GM19467 (cell line): Measurements from ENCODE around the gene SRSF12.
"Not testable (repeated sequence)": the region's sequence is repeated elsewhere in the genome, so short reads cannot be mapped to it uniquely, and the experiment has no call there.

Source experiments
- ATAC-seq: cut with Tn5 transposase; IDR thresholded peaks from one replicate; pipeline ENCODE4 v1.9.1; 2021; ENCODE audit warnings: mild to moderate bottlenecking, moderate library complexity; ENCODE audit not compliant: unreplicated experiment

The SRSF12 gene

DNA sequence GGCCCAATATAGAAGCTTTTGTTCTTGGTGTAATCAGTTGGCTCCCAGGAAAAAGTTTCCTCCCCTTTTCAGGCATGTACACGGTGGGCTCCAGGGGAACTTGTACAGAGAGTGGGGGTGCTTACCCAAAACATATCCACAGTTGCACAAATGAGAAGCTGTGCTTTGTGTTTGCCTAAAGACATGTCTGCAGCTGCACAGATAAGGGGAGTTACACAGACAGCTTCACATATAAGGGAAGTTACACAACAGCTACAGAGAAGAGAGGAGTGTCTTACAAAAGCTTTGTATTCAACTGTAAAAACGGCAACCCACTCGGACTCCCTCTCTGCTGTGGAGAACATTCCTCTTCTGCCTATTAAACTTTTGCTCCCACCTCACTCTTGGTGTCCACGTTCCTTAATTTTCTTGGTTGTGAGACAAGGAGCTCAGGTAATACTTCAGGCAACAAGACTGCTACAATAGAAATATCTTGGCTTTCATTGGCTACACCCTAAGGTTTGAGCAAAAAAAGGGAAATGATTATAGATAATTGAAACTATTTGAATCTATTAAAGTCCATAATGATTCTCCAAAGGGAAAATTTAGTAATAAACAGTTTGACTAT is 44.8 kb downstream of the SRSF12 start:
- ATAC-seq, result no peak

DNA sequence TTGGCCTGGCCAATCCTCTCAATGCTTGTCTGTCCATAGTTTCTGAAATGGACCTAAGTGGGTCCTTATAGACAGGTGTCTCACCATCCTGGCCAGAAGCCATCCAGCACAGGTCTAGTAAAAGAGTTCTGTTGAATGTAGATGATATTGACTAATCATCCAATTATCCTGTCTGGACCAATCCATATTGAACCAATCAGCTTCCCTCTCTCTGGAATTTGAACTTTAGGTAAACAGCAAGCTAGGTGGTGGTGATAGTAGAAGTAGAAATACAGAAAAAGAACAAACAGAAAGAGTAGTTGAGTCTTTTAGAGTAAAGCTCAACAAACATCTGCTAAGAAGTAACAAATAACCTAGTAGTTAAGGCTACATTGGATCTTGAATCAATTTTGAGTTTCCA is 46.8 kb downstream of the SRSF12 start:
- ATAC-seq, result no peak

DNA sequence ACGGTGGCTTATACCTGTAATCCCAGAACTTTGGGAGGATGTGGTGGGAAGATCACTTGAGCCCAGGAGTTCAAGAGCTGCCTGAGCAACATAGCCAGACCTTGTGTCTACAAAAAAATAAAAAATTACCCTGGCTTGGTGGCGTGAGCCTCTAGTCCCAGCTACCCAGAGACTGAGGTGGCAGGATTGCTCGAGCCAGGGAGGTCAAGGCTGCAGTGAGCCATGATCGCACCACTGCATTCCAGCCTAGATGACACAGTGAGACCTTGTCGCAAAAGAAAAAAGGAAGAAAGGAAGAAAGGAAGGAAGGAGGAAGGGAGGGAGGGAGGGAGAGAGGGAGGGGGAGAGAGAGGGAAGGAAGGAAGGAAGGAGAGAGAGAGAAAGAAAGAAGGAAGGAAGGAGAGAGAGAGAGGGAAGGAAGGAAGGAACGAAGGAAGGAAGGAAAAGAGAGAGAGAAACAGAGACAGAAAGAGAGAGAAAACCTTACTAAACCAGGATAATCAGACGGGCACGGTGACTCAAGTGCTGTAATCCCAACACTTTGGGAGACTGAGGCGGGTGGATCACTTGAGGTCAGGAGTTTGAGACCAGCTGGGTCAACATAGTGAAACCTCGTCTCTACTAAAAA is 48.2 kb downstream of the SRSF12 start:
- no peak for ATAC-seq

DNA sequence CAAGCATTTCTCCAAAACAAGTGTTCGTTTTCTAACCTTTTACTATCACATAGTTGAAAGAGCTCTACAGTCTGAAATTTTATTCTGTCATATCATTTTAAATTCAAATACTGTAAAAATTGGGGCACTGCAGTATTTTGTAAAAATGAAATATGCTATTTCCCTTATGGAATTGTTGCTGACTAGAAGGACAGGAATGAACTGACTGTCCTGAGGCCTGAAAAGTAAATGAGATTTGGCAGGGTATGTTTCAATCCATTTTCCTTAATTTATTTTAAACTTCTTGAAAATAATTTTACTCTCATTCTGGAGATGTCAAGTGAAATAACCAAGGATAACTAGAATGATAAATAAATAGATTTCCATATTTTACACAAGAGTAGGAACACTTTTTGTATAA is 49.2 kb downstream of the SRSF12 start:
- no peak for ATAC-seq

DNA sequence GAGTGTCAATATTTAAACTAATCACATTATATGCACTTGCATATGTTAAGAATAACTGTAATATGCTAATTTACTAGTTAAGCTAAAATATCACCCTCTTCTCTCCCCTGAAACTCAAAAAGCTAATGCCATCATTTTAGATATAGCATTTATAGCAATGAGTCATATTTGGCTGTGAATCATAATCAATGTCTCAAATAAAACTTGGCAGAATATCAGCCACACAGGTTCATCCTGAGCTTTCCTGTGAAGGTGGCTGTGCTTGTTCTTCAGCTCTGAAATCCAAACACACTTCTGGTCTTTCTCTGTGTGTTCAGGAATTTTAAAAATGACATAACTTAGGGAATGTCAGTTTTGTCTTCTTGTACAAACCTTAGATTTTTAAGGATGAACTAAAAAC is 50.1 kb downstream of the SRSF12 start:
- ATAC-seq, result no peak

DNA sequence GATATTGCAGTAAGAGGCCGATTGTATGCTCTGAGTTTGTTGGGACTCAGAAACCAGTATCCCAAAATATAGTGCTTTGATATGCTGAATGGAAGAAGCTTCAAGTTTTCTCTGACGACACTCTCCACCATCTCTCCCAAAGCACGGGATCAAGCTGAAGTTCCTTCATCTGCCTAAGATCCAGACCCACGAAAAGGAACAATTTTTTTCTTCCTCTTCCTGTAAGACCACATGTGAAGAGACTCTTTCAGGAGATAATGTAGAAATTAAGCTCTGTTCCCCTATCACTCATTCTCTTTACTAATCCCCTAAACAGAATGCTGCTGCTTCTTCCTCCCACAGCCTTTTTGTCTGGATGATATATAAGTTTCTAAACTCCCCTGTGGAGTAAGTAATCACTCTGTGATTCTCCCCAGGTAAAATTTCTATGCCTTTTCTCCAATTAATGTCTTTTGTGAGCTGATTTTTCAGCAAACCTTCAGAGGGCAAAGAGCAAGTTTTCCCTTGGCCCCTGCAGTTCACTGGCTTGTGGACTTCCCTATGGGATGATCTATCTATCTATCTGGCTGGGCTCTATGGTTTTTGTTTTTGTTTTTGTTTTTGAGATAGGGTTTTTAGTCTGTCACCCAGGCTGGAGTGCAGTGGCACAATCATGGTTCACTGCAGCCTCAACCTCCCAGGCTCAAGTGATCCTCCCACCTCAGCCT is 50.8 kb downstream of the SRSF12 start:
- no peak for ATAC-seq

DNA sequence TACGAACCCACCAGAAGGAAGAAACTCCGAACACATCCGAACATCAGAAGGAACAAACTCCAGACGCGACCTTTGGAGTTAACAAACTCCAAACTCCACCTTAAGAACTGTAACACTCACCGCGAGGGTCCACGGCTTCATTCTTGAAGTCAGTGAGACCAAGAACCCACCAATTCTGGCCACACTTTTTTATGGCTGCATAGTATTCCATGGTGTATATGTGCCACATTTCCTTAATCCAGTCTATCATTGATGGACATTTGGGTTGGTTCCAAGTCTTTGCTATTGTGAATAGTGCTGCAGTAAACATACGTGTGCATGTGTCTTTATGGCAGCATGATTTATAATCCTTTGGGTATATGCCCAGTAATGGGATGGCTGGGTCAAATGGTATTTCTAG is 51.8 kb downstream of the SRSF12 start:
- ATAC-seq, result not testable (repeated sequence)

DNA sequence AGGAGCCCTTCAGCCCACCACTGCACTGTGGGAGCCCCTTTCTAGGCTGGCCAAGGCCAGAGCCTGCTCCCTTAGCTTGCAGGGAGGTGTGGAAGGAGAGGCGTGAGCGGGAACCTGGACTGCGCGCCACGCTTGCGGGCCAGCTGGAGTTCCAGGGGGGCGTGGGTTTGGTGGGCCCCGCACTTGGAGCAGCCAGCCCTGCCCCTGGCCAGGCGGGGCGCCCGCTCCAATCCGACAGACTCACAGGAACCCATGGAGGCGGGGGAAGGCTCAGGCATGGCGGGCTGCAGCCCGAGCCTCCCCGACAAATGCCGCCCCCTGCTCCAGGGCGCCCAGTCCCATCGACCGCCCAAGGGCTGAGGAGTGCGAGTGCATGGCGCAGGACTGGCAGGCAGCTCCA is 52.9 kb downstream of the SRSF12 start:
- not testable (repeated sequence) for ATAC-seq

DNA sequence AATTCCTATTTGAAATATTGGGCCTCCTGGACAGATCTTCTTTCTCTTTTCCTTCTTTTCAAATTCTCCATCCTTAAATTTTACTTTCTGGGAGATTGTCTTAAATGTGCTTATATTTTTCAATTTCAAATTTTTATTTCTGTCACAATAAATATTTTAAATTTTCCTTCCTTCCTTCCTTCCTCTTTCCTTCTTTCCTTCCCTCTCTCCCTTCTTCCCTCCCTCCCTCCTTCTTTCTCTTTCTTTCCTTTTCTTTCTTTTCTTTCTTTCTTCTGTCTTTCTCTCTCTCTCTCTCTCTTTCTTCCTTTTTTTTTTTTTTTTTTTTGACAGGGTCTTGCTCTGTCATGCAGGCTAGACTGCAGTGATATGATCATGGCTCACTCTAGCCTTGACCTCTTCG is 54.0 kb downstream of the SRSF12 start:
- ATAC-seq, result no peak

DNA sequence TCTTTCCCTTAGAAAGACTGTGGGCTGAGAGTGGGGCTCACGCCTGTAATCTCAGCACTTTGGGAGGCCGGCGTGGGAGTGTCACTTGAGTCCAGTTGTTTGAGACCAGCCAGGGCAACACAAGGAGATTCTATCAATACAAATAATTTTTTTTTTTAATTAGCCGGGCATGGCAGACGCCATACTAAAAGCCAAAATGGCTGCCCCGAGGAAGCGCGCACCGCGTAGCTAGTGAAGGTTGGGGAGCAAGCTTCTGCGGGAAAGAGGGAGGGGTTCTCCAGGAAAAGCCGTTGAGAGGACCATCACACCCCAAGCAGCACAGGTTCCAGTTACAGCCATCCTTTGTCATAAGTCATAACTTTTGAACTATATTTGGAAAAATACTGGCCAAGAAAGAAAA is 58.6 kb downstream of the SRSF12 start:
- ATAC-seq, result no peak

DNA sequence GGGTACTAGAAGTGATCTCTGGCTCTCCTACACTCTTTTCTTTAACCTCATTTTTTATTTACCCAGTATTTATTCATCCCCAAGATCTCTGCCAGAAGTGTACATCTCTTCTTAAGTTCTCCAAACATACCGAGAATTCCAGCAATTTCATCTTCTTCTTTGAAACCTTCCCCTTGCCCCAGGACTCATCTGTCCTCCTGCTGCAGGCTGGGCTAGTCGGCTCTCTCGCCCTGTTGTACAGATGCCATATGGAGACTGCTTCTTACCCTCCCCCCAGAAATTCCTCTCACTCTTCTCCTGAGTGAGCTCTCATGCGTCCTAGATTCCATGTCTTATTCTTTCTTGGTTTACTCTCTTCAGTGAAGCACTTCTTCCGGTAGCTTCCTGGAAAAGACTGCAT is 59.2 kb downstream of the SRSF12 start:
- no peak for ATAC-seq

DNA sequence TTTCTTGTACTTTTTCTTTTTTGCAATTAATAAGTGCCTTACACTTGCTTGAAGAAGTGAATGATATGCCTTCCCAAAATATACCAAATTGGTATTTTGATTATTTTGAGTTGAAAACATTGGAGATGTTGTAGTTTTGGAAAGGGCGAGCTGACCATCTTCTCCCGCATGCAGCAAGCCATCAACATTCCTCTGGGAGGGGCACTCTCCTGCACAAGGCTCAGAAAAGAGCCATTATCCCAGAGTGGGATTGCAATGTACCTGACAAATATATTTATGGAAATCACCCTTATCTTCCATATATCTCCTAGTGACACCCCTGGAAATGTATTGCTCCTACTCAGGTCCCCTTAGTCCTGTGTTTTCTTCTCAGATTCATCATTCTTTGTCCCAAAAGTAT is 60.1 kb downstream of the SRSF12 start:
- ATAC-seq, result no peak

DNA sequence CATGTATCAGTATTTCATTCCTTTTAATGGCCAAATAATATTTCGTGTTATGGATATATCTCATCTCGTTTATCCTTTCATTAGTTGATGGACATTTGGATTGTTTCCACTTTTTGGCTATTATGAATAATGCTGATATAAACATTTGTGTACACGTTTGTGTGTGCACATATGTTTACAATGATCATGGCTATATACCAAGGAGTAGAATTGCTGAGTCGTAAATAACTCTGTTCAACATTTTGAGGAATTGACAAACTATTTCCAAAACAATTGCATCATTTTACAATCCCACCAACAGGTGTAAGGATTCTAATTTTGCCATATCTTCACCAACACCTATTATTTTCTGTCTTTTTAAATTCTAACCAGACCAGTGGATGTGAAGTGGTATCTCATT is 63.7 kb downstream of the SRSF12 start:
- no peak for ATAC-seq

DNA sequence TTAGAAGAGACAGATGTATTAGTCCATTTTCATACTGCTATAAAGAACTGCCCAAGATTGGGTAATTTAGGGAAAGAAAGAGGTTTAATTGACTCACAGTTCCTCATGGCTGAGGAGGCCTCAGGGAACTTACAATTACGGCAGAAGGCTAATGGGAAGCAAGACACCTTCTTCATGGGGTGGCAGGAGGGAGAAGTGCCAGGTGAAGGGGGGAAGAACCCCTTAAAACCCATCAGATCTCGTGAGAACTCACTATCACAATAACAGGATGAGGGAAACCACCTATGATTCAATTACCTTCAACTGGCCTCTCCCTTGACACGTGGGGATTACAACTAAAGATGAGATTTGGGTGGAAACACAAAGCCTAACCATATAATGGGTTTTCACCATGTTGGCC is 66.2 kb downstream of the SRSF12 start:
- ATAC-seq, result no peak

DNA sequence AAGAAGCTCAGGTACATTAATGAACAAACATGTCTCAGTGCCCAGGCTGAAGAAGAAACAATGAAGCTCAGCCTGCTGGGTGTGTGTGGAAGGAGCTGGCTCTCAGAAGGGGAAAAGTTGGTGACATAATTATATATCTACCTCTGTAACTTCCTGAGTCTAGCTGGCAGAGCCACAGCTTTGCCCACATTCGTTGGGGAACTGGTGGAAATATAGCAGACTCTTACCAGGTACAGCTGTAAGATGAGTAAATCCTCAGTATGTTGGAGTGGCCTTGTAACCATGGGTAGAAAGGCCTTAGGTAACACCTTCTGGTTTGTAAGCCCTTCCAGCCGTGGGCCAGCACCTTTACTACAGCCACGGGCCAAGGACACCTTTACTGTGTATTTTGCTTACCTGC is 67.2 kb downstream of the SRSF12 start:
- no peak for ATAC-seq

DNA sequence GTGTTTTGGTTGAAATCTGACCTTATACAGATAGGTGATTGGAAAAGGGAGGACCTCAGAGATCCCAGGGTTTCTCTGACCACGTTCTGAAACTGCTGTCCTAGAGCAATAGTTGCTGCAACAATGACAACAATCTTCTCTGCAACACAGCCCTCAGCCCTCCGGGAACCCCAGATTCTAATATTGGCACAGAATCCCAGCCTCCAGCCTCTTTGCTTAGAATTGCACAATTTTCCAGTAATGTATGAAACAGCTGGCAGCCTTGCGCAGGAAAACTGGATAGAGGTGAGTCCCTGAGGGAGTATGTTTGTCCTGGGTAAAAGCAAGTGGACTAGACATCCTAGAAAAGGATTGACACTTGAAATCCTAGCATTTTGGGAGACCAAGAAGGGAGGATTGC is 67.7 kb downstream of the SRSF12 start:
- no peak for ATAC-seq

DNA sequence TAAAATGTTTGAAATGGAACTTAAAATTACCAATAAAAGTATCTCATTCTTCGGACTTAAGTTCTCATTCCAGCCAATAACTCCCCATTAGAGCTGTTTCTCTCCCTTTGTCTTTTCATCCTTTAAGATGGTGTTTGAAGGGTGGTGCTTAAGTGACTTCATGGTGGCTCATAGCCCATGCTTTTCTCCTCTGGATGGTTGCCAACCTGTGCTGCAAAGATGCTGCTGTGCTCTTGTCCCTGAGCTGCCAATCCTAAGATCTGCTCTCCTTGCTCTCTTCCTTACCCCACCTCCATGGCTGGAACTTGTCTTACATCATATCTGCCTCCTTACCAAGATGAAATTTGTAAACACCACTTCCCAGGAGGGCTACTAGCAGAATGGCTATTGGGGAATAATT is 68.9 kb downstream of the SRSF12 start:
- no peak for ATAC-seq

DNA sequence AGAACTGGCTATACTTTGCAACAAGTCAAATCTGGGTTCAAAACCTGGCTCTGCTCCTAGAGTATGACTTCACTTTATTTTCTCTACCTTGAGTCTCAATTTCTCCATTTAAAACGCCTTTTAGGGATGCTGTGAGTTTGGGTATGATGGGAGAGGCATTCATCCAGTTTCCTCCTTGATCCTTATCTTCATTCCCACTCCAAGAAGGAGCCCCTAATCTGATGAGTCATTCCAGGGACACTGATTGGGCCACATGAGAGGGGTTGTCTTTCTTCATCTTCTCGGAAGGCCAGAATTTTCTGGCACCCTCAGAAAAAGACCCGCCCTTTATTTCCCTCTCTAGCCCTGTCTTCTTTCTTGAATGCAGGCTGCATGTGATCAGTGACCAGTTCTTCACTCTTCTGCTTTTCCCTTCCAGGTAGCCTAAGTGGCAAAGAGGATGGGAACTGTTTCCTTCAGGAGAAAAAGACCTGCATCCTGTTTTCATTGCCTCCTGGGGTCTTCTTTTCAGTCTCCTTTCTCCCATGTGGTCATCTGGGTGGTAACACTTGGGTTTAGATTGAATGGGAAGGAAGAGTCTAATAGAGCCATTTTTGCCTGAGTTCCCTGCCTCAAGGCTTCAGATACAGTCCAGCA is 69.5 kb downstream of the SRSF12 start:
- no peak for ATAC-seq

DNA sequence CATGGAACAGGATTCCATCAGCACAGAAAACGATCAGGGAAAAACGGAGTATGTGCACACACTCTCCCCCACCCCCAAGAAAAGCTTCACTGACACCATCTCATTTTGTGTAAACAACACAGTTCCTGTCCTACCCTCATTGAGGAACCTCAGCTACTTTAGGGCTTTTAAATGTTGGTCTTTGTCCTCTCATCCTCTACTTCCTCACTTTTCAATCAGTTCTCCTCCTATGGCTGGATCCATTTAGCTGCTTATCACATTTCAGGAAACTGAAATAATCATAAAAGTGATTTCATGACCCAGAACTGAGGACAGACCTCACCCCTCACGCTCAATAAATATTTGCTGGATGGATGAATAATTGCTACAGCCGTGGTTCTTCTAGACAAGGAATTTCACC is 70.4 kb downstream of the SRSF12 start:
- no peak for ATAC-seq
